GM13977 (cell line): ENCODE results near the gene PCDHGA11.
A peak's percentile ranks its signal among the peaks of the same experiment; 100 is the strongest.
"Not testable (repeated sequence)": the region's sequence is repeated elsewhere in the genome, so short reads cannot be mapped to it uniquely, and the experiment has no call there.

Source experiments
- DNase-seq: peaks from one replicate; pipeline ENCODE4 v3.0.0; 2012; ENCODE audit warnings: low spot score
- in situ Hi-C: fragments of 300-500 bp; cut with MboI; formaldehyde crosslinking; loops from one replicate; pipeline ENCODE4 v1.12.0; 2022; ENCODE audit warnings: low sequenced_read_pairs, low pct_unique_long_range_greater_than_20kb, mixed read lengths, inconsistent platforms; ENCODE audit not compliant: unreplicated experiment
- TF ChIP-seq, protein P1 (sequence below): IDR thresholded peaks from 2 replicates; pipeline ENCODE4 v1.5.1; 2012; ENCODE audit warnings: mild to moderate bottlenecking, control low read depth; ENCODE audit not compliant: insufficient read depth; ENCODE audit errors: extremely low read depth, missing control alignments

The PCDHGA11 gene

DNA sequence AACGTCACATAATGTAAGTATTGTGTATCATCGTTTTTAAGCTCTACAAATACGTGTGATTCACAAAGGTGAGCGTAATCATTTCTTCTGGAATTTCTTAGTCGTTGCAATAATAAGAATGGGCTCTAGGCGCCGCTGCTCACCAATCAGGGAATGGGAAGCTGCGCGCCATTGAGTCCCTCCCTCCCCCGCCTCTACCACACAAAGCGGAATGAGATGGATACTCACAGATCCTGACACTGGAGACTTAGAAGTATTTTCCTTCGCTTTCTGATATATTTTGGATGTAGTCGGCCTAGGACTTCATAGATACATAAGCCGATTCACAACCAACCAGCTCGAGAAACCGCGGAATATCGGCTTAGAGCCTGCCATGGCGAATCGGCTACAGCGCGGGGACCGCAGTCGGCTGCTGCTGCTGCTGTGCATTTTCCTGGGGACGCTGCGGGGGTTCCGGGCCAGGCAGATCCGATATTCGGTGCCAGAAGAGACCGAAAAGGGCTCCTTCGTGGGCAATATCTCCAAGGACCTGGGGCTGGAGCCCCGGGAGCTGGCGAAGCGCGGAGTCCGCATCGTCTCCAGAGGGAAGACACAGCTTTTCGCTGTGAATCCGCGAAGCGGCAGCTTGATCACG is at the start of gene PCDHGA11:
PCDHGA11 (plus strand) TSS at position 197 of the 634 bp plus-strand sequence; CDS start at position 374, 177 bp downstream.
- TF ChIP-seq, protein P1, sequence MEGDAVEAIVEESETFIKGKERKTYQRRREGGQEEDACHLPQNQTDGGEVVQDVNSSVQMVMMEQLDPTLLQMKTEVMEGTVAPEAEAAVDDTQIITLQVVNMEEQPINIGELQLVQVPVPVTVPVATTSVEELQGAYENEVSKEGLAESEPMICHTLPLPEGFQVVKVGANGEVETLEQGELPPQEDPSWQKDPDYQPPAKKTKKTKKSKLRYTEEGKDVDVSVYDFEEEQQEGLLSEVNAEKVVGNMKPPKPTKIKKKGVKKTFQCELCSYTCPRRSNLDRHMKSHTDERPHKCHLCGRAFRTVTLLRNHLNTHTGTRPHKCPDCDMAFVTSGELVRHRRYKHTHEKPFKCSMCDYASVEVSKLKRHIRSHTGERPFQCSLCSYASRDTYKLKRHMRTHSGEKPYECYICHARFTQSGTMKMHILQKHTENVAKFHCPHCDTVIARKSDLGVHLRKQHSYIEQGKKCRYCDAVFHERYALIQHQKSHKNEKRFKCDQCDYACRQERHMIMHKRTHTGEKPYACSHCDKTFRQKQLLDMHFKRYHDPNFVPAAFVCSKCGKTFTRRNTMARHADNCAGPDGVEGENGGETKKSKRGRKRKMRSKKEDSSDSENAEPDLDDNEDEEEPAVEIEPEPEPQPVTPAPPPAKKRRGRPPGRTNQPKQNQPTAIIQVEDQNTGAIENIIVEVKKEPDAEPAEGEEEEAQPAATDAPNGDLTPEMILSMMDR = peak; percentile 73
- peak; percentile 71 for DNase-seq
- in situ Hi-C loops = no loop called here

DNA sequence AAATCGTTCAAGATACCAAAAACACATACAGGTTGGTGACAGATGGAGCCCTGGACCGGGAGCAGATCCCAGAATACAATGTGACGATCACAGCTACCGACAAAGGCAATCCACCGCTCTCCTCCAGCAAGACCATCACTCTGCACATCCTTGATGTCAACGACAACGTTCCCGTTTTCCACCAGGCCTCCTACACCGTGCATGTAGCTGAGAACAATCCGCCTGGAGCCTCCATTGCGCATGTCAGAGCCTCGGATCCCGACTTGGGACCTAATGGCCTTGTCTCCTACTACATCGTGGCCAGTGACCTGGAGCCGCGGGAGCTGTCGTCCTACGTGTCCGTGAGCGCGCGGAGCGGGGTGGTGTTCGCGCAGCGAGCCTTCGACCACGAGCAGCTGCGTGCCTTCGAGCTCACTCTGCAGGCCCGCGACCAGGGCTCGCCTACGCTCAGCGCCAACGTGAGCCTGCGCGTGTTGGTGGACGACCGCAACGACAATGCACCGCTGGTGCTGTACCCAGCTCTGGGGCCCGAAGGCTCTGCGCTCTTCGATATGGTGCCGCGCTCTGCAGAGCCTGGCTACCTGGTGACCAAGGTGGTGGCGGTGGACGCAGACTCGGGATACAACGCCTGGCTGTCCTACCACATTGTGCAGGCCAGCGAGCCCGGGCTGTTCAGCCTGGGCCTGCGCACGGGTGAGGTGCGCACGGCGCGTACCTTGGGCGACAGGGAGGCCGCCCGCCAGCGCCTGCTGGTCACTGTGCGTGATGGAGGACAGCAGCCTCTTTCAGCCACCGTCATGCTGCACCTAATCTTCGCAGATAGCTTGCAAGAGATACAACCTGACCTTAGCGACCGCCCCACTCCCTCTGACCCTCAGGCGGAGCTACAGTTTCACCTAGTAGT is 49.0 kb upstream of the PCDHGA11 start:
- no peak for DNase-seq
- in situ Hi-C loops = no loop called here
- TF ChIP-seq, protein P1 = no peak

DNA sequence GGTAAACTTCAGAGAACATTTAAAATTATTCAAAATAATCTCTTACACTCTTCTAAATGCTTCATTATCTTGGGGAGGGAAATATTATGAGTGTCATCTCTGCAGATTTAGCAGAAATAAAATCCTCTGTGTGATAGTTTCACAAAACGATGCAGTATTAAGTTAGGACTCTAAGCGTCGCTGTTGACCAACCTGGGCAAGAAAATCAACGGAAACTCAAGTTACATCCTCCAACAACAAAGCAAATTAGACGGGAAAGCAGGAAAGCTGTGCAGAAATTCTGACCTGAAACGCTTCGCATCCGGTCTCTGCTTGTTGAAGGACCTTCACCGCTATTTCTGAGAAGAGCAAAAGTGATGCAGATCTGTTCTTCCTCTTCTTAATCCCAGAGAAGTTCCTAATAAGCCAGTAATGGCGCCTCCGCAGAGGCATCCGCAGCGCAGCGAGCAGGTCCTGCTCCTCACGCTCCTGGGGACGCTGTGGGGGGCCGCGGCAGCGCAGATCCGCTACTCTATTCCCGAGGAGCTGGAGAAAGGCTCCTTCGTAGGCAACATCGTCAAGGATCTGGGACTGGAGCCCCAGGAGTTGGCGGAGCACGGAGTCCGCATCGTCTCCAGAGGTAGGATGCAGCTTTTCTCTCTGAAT is 47.1 kb upstream of the PCDHGA11 start, which contains the start of gene PCDHGA6:
PCDHGA6 (plus strand) TSS at position 219 of the 645 bp plus-strand sequence; CDS start at position 412, 193 bp downstream.
- in situ Hi-C loops = no loop called here
- no peak for DNase-seq
- TF ChIP-seq, protein P1 = peak; percentile 30

DNA sequence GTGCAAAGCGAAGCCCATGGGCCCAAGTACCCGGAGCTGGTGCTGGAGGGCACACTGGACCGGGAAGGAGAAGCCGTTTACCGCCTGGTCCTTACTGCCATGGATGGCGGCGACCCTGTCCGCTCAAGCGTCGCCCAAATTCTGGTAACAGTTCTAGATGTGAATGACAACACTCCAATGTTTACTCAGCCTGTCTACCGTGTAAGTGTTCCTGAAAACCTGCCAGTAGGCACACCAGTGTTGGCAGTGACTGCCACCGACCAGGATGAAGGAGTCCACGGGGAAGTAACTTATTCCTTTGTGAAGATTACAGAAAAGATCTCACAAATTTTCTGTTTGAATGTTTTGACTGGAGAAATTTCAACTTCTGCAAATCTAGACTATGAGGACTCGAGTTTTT is 46.2 kb upstream of the PCDHGA11 start:
- no peak for DNase-seq
- in situ Hi-C loops = no loop called here
- TF ChIP-seq, protein P1 = no peak

- DNase-seq, in situ Hi-C loops: not testable (repeated sequence)
These were observed 45.3 kb upstream of the PCDHGA11 start for GRCh38 chr5:141375444-141376155.

DNA sequence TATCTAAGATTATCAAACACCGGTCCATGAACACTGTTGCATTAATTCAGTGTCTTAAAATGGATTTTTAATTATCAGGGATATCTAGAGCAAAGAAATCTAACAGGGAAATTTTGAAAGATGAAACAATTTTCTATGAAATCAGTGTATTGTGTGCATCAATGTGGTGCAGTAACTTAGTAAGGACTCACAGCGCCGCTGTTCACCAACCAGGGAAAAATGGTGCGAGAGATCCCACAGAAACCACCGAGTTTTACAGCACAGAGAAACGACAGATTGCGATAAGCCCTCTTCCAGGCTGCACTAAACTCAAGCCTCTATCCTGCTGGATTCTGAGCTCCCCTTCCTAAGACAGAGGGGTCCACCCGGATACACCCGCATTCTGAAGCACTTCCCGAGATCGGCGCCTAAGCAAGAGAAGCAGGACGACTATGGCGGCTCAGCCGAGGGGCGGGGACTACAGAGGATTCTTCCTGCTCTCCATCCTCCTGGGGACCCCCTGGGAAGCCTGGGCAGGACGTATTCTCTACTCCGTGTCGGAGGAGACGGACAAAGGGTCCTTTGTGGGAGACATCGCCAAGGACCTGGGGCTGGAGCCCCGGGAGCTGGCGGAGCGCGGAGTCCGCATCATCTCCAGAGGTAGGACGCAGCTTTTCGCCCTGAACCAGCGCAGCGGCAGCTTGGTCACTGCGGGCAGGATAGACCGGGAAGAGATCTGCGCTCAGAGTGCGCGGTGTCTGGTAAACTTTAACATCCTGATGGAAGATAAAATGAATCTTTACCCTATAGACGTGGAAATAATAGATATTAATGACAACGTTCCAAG is 38.2 kb upstream of the PCDHGA11 start, which contains the start of gene PCDHGA7:
PCDHGA7 (plus strand) TSS at position 274 of the 826 bp plus-strand sequence; CDS start at position 432, 158 bp downstream.
- DNase-seq = no peak
- TF ChIP-seq, protein P1 = peak; percentile 37
- in situ Hi-C loops = no loop called here
